ENCODE measurements around the gene UTS2B. TPM values are rescaled to one million over a fixed set of nuclear protein-coding genes. Genes with fewer than 3 reads are reported as not detected.

The UTS2B gene
- total RNA-seq, 2 donors from 2014 or later: 0.39 TPM; not detected in 1

GRCh38 chr3:191298846-191299245, 31.5 kb downstream of the UTS2B start:
- no peak for DNase-seq (ENCODE audit: low spot score)
- Histone ChIP-seq H3K27me3 (no peaks in the 10 kb centered on the region), H3K9me3 (no peaks in the 10 kb centered on the region), H3K27ac (no peak overlapping the region), H3K36me3 (no peaks in the 10 kb centered on the region), H3K4me1 (no peaks in the 10 kb centered on the region), H3K4me3 (no peak overlapping the region)
- no peak for TF ChIP-seq CTCF (IDR thresholded peaks at IDR 0.05)

GRCh38 chr3:191296041-191296541, 34.2 kb downstream of the UTS2B start:
- Histone ChIP-seq H3K4me1 (no peaks in the 10 kb centered on the region), H3K36me3 (no peaks in the 10 kb centered on the region), H3K27ac (no peak overlapping the region), H3K9me3 (no peaks in the 10 kb centered on the region), H3K27me3 (no peaks in the 10 kb centered on the region), H3K4me3 (no peak overlapping the region)
- no peak for DNase-seq (ENCODE audit: low spot score)
- TF ChIP-seq CTCF (IDR thresholded peaks at IDR 0.05): no peak

GRCh38 chr3:191294291-191294690, 36.0 kb downstream of the UTS2B start:
- Histone ChIP-seq H3K36me3 (no peaks in the 10 kb centered on the region), H3K27ac (no peak overlapping the region), H3K4me1 (no peaks in the 10 kb centered on the region), H3K4me3 (no peak overlapping the region), H3K27me3 (no peaks in the 10 kb centered on the region), H3K9me3 (no peaks in the 10 kb centered on the region)
- no peak for TF ChIP-seq CTCF (IDR thresholded peaks at IDR 0.05)
- no peak for DNase-seq (ENCODE audit: low spot score)

- Histone ChIP-seq H3K36me3 (no peaks in the 10 kb centered on the region), H3K9me3 (no peaks in the 10 kb centered on the region), H3K27me3 (no peaks in the 10 kb centered on the region), H3K4me1 (no peaks in the 10 kb centered on the region), H3K27ac (no peak overlapping the region), H3K4me3 (no peak overlapping the region)
- no peak for DNase-seq (ENCODE audit: low spot score)
- no peak for TF ChIP-seq CTCF (IDR thresholded peaks at IDR 0.05)
These were observed 37.9 kb downstream of the UTS2B start for GRCh38 chr3:191292243-191293015.

- Histone ChIP-seq H3K4me1 (no peaks in the 10 kb centered on the region), H3K4me3 (no peak overlapping the region), H3K27me3 (no peaks in the 10 kb centered on the region), H3K36me3 (no peaks in the 10 kb centered on the region), H3K27ac (peak overlapping the region in 1 of 2 donors; percentile 1), H3K9me3 (peaks cover 0 to under 1% of the 10 kb centered on the region in 2 donors)
- TF ChIP-seq CTCF (IDR thresholded peaks at IDR 0.05): no peak
- DNase-seq (ENCODE audit: low spot score): no peak
These were observed 39.9 kb downstream of the UTS2B start for GRCh38 chr3:191290311-191291025.
